ENCODE data around the gene MAP2. TPM values are rescaled to one million over a fixed set of nuclear protein-coding genes. Genes with fewer than 3 reads are reported as not detected.

MAP2 gene
- total and polyA plus RNA-seq, 2 of the 8 experiments (the other 6 are each of a cell fraction or from before 2014, with no cell fraction given), result 5.9 to 9.4 TPM

DNA sequence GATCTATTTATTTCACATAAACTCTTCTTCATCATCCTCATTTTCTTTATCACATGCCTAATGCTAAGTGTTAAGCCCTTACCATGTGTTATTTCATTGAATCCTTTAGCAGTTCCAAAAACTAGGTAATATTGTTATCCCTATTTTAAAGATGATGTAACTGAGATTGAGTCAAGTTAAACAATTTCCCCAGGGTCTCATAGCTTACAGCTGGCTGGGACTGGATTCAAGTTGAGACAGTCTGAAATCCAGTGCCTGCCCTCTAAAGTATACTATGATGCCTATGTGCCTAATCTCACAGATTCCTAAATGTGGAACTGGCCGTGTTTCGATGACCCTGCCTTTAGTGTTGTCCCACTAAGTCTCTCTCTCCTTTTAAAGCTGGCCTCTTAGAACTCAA, 108.5 kb downstream of the MAP2 start:
- H3K9me3 ChIP-seq (ENCODE audit: insufficient read depth in 2 of 2, low read depth in 1 of 2, low read length in 1 of 2), result no peaks in the 10 kb centered on the region
- CTCF ChIA-PET (ENCODE audit: partially characterized antibody), result interaction anchor here (1.0 kb wide), 1 partner anchor 197 kb away, joined by 3 read pairs; no protein-coding TSS in a partner anchor
- no peaks in the 10 kb centered on the region for H3K79me2 ChIP-seq (ENCODE audit: control insufficient read depth in 1 of 2, insufficient read depth in 2 of 2, low read length in 2 of 2)
- H2AFZ ChIP-seq (ENCODE audit: low read length), result no peak overlapping the region
- WGBS, 2 experiments (ENCODE audit: extremely low coverage in 1 of 2, insufficient coverage in 1 of 2, insufficient read length in 1 of 2, insufficient replicate concordance in 2 of 2, low coverage in 1 of 2, low lambda C conversion rate in 2 of 2, missing lambda C conversion rate in 1 of 2), result 86% methylated on average over 2 of the region's 2 CpGs; no CpG with 5 or more reads in 1 of the 2 experiments
- no peak overlapping the region for H2BK5ac ChIP-seq (ENCODE audit: low read depth, low read length)
- H4K20me1 ChIP-seq (replicated peaks in 1 of 2; ENCODE audit: control insufficient read depth in 1 of 2, insufficient read depth in 2 of 2, low read length in 2 of 2), result peaks cover 0 to 2% of the 10 kb centered on the region in 2 experiments
- H3K9ac ChIP-seq (replicated peaks in 1 of 4; ENCODE audit: extremely low read depth in 1 of 4, low read depth in 3 of 4, low read length in 3 of 4), result no peak overlapping the region
- no peak overlapping the region for H2BK120ac ChIP-seq (replicated peaks; ENCODE audit: low read depth, low read length)
- no peaks in the 10 kb centered on the region for H3K79me1 ChIP-seq (ENCODE audit: low read depth, low read length)
- H2BK15ac ChIP-seq (ENCODE audit: low read length), result no peak overlapping the region
- H3K14ac ChIP-seq (ENCODE audit: insufficient read length), result no peak overlapping the region
- H2AK5ac ChIP-seq (ENCODE audit: low read depth, low read length), result no peak overlapping the region
- H2BK20ac ChIP-seq (ENCODE audit: low read length), result no peak overlapping the region
- no peak overlapping the region for H3K27ac ChIP-seq (ENCODE audit: low read depth, low read length)
- no peak overlapping the region for H3K4me3 ChIP-seq (ENCODE audit: extremely low read depth in 1 of 4, insufficient read depth in 2 of 4, low read depth in 3 of 4, low read length in 4 of 4)
- H3K4ac ChIP-seq (replicated peaks; ENCODE audit: insufficient read length, low read depth, low read length), result no peak overlapping the region
- H4K8ac ChIP-seq (ENCODE audit: extremely low read depth, insufficient read depth, low read length), result no peak overlapping the region
- no peaks in the 10 kb centered on the region; a peak in 1 of 7 replicates for H3K4me1 ChIP-seq (replicated peaks in 1 of 4; ENCODE audit: control insufficient read depth in 3 of 4, insufficient read depth in 4 of 4, low read length in 3 of 4)
- no peaks in the 10 kb centered on the region for H3K23me2 ChIP-seq (ENCODE audit: low read depth, low read length)
- H3K18ac ChIP-seq (ENCODE audit: extremely low read depth, low read length), result no peak overlapping the region
- no peak for DNase-seq (ENCODE audit: low read depth in 1 of 2, low spot score in 2 of 2)
- no peaks in the 10 kb centered on the region for H3K27me3 ChIP-seq (replicated peaks in 1 of 4; ENCODE audit: control insufficient read depth in 3 of 4, extremely low read depth in 1 of 4, insufficient read depth in 3 of 4, low read length in 3 of 4)
- no peak overlapping the region for H3K4me2 ChIP-seq (ENCODE audit: insufficient read depth in 1 of 2, low read depth in 2 of 2, low read length in 2 of 2)
- no peak overlapping the region for H3K56ac ChIP-seq (replicated peaks; ENCODE audit: insufficient read length, low read depth, low read length)
- no peak overlapping the region for H4K91ac ChIP-seq (replicated peaks; ENCODE audit: insufficient read length, low read length)
- POLR2A ChIA-PET (ENCODE audit: partially characterized antibody), result no interaction called here
- no peak for TF ChIP-seq SP4 (IDR thresholded peaks at IDR 0.05; ENCODE audit: low read length)
- no peak for TF ChIP-seq KDM5A (IDR thresholded peaks at IDR 0.05; ENCODE audit: low read length)
- TF ChIP-seq TBP (IDR thresholded peaks at IDR 0.05; ENCODE audit: low read depth, low read length), result no peak
- TF ChIP-seq SP1 (IDR thresholded peaks at IDR 0.05; ENCODE audit: low read depth, low read length), result no peak
- no peak for TF ChIP-seq KDM4A (IDR thresholded peaks at IDR 0.05; ENCODE audit: low read depth, low read length, severe bottlenecking)
- TF ChIP-seq CHD1 (IDR thresholded peaks at IDR 0.05; ENCODE audit: low read depth, low read length), result no peak
- TF ChIP-seq RAD21 (IDR thresholded peaks at IDR 0.05 in 1 of 2, conservative IDR thresholded peaks at IDR 0.05 in 1 of 2; ENCODE audit: low read depth in 2 of 2, low read length in 2 of 2), result no peak
- no peak for TF ChIP-seq EGR1 (IDR thresholded peaks at IDR 0.05; ENCODE audit: borderline replicate concordance, low read depth, low read length)
- no peak for TF ChIP-seq RFX5 (IDR thresholded peaks at IDR 0.05; ENCODE audit: borderline replicate concordance, low read depth, low read length)
- no peak for FAIRE-seq
- no peaks in the 10 kb centered on the region for H3K36me3 ChIP-seq (ENCODE audit: control insufficient read depth in 2 of 4, insufficient read depth in 4 of 4, low read length in 3 of 4)
- no peak overlapping the region for H2BK12ac ChIP-seq (ENCODE audit: low read depth, low read length)
- no peak overlapping the region for H3K23ac ChIP-seq (ENCODE audit: insufficient read length)
- no peak overlapping the region for H4K5ac ChIP-seq (ENCODE audit: insufficient read length, low read depth, low read length)

Measured in H1 (cell line).